Thoracic aorta (tissue), 2 donors: Measurements from ENCODE around the gene SLC48A1. TPM values are rescaled to one million over a fixed set of nuclear protein-coding genes. Genes with fewer than 3 reads are reported as not detected.

Experiments
- ATAC-seq: fragments of 150-250 bp; one replicate; pipeline ENCODE4 v1.8.0; 2017; ENCODE audit warnings: low read depth; ENCODE audit not compliant: insufficient number of reproducible peaks, low FRiP score
- DNase-seq: peaks from one replicate; pipeline ENCODE4 v3.0.0-alpha.2; 2020; ENCODE audit warnings: low spot score
- H3K27ac ChIP-seq, 2 donors: fragments of 200-600 bp; sonication (generic); 1 replicate in 1 of 2; 2 replicates in 1 of 2; pipeline ENCODE4 v1.5.1; 2016; ENCODE audit warnings: mild to moderate bottlenecking in 2 of 2, moderate library complexity in 2 of 2
- H3K27me3 ChIP-seq: fragments of 200-600 bp; sonication (generic); replicated peaks from 2 replicates; pipeline ENCODE4 v1.6.0; 2016; ENCODE audit warnings: mild to moderate bottlenecking; ENCODE audit not compliant: insufficient read depth
- H3K36me3 ChIP-seq: fragments of 200-600 bp; sonication (generic); one replicate; pipeline ENCODE4 v1.5.1; 2016
- H3K4me1 ChIP-seq, 2 donors: fragments of 200-600 bp; sonication (generic); 1 replicate in 1 of 2; 2 replicates in 1 of 2; pipeline versions ENCODE4 v1.5.1 to v1.6.0; 2016; ENCODE audit warnings: low read depth in 2 of 2, mild to moderate bottlenecking in 1 of 2; ENCODE audit not compliant: control insufficient read depth in 1 of 2
- H3K4me3 ChIP-seq: fragments of 200-600 bp; sonication (generic); 2 replicates; pipeline ENCODE4 v1.5.1; 2016; ENCODE audit warnings: mild to moderate bottlenecking
- H3K9me3 ChIP-seq: fragments of 200-600 bp; sonication (generic); 2 replicates; pipeline ENCODE4 v1.5.1; 2016
- total RNA-seq, 2 donors: library from RNA; depleted of rRNA; stranded (reverse); fragments of >200 nt; gene quantifications; one replicate each; pipeline versions ENCODE4 v1.1.0 to v1.2.3, GENCODE V29; 2016
- TF ChIP-seq, protein P1 (sequence below): fragments of 200-600 bp; sonication (generic); IDR thresholded peaks from one replicate; pipeline ENCODE4 v1.5.1; 2019; ENCODE audit warnings: antibody characterized with exemption

SLC48A1 gene
- total RNA-seq, 2 donors from 2014 or later = 60.5 to 107 TPM

DNA sequence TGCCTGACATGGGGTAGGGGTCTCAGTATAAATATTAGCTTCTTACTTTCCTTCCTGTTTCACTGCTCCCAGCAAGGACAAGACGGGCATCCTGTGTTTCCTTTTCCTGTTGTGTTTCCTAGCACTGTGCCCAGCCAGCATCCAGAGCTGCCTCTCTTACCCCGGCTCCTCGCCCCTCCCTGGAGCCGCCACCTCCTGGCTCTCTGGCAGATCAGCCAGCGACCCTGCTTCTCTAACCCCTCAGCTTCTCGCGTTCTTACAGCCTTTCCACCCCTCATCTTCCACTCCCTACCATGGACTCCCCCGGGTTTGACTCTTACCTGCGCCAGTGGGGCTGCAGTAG is 28.8 kb downstream of the SLC48A1 start:
- Histone ChIP-seq H3K4me3 (peak overlapping the region; percentile 3), H3K36me3 (peaks cover 14% of the 10 kb centered on the region), H3K9me3 (no peaks in the 10 kb centered on the region), H3K27me3 (no peaks in the 10 kb centered on the region), H3K4me1 (peaks cover 65 to 90% of the 10 kb centered on the region in 2 donors), H3K27ac (peak overlapping the region; percentile 55 to 66)
- TF ChIP-seq, protein P1, sequence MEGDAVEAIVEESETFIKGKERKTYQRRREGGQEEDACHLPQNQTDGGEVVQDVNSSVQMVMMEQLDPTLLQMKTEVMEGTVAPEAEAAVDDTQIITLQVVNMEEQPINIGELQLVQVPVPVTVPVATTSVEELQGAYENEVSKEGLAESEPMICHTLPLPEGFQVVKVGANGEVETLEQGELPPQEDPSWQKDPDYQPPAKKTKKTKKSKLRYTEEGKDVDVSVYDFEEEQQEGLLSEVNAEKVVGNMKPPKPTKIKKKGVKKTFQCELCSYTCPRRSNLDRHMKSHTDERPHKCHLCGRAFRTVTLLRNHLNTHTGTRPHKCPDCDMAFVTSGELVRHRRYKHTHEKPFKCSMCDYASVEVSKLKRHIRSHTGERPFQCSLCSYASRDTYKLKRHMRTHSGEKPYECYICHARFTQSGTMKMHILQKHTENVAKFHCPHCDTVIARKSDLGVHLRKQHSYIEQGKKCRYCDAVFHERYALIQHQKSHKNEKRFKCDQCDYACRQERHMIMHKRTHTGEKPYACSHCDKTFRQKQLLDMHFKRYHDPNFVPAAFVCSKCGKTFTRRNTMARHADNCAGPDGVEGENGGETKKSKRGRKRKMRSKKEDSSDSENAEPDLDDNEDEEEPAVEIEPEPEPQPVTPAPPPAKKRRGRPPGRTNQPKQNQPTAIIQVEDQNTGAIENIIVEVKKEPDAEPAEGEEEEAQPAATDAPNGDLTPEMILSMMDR = no peak
- ATAC-seq (no peak), DNase-seq (no peak)

DNA sequence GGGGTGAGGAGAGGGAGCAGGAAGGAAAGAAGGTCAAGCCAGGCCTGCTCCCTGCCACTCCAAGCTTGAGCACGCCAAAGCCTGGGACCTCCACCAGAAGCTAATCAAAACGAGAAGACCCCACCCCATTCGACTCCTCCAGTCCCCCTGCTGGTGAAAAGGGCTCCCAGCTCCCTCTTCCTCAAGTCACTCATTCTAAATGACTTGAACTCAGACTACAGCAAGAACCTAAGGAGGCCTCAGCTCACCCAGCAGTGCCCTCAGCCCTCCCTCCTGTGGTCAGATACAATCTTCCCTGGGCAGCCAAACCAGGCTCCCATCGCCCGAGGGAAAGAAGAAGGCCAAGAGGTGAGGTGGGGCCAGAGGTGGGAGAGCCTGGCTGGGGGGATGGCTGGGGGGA is 29.3 kb downstream of the SLC48A1 start:
- Histone ChIP-seq H3K27ac (peak overlapping the region; percentile 55 to 66), H3K4me3 (peak overlapping the region; percentile 3), H3K27me3 (no peaks in the 10 kb centered on the region), H3K36me3 (peaks cover 11% of the 10 kb centered on the region), H3K4me1 (peaks cover 69 to 94% of the 10 kb centered on the region in 2 donors), H3K9me3 (no peaks in the 10 kb centered on the region)
- no peak for ATAC-seq
- DNase-seq = no peak
- TF ChIP-seq, protein P1 = no peak

DNA sequence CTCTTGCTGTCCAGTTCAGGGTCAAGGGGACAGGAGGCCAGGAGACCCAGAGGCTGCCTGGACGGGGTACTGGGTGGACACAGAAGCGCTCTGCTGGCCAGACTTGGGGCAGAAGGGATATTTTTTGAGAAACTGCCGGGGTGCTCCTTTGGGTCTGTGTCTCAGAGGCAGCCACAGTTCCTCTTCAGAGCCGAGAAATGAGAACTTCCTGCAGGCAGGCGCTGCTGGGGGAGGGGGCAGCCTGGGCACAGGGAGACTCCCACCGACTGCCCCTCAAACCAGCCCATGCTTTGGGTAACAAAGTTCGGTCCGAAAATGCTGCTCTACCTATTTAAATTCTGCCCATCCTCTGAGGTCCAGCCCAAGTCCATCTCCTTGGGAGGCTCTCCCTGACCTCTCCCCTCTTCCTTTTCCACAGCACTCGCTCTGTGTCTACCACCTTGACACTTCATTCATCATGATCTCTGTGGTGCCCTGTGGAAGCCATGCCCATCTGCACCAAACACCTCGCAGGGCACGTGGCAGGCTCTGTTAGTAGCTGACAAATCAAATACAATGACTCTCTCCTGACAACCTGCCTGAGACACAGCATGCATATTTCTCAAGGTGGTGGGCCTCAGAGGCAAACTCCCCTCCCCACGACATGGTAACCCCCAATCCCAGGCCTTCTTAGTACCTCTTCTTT is 30.3 kb downstream of the SLC48A1 start:
- no peaks in the 10 kb centered on the region for H3K27me3 ChIP-seq
- peaks cover 80 to 100% of the 10 kb centered on the region in 2 donors for H3K4me1 ChIP-seq
- peaks cover 4% of the 10 kb centered on the region for H3K36me3 ChIP-seq
- no peaks in the 10 kb centered on the region for H3K9me3 ChIP-seq
- DNase-seq (no peak), ATAC-seq (no peak)
- H3K4me3 ChIP-seq = peak overlapping the region; percentile 17
- TF ChIP-seq, protein P1 = no peak
- H3K27ac ChIP-seq = peak overlapping the region; percentile 66 to 69

DNA sequence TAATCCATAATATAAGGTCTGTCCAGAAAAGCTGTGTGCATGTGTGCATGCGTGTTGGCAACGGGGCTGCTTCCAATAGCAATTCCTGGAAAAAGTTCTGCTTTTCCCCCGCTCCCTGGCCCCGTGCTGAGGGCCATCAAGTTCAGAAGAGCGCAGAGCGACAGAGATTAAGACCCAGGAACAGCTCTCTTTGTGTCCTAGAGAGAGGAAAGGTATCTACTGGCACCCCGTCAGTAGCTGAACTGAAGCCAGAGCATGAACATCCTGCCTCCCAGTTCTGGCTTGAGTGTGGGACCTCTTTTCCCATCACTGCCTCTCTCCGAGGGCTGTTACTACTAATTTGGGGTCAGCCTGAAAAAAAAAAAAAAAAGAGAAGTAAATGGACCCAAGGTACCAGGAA is 31.1 kb downstream of the SLC48A1 start:
- TF ChIP-seq, protein P1 = no peak
- Histone ChIP-seq H3K4me3 (no peak overlapping the region), H3K9me3 (no peaks in the 10 kb centered on the region), H3K27ac (peak overlapping the region; percentile 66 to 69), H3K27me3 (no peaks in the 10 kb centered on the region), H3K36me3 (no peaks in the 10 kb centered on the region), H3K4me1 (peaks cover 86 to 100% of the 10 kb centered on the region in 2 donors)
- ATAC-seq (no peak), DNase-seq (no peak)

DNA sequence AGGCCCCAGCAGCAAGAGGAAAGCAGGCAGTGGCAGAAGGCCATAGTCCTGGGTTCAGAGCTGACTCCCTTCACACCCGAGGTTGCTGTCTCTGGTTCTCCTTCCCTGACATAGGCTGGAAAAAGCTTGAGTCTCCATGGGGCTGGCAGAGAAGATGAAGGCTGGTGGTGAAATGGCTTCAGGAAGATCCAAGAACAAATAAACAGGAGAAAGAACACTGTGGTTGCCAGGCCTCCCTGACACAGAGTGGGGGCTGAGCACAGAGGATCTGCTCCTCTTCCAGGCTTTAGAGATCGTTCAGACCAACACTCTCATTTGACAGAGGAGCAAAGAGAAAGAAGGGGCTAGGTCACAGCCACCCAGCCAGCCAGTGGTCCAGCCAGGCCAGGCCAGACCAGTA is 32.4 kb downstream of the SLC48A1 start:
- Histone ChIP-seq H3K36me3 (no peaks in the 10 kb centered on the region), H3K4me1 (peaks cover 86 to 100% of the 10 kb centered on the region in 2 donors), H3K27me3 (no peaks in the 10 kb centered on the region), H3K27ac (peak overlapping the region; percentile 66 to 69), H3K4me3 (no peak overlapping the region), H3K9me3 (no peaks in the 10 kb centered on the region)
- TF ChIP-seq, protein P1 = no peak
- ATAC-seq (no peak), DNase-seq (no peak)
